Astrocyte (in vitro differentiated cells and primary cell): ENCODE data around the gene SMLR1.

Source experiments
- CTCF ChIP-seq: IDR thresholded peaks from 2 replicates; pipeline ENCODE4 v1.5.1; 2011; ENCODE audit warnings: low read depth, mild to moderate bottlenecking, inconsistent platforms, low read length, moderate library complexity; ENCODE audit not compliant: insufficient read depth
- EZH2 ChIP-seq: IDR thresholded peaks from 2 replicates; pipeline ENCODE4 v1.6.1; 2012; ENCODE audit warnings: mild to moderate bottlenecking, low read length, inconsistent platforms; ENCODE audit not compliant: insufficient read depth

- TF ChIP-seq CTCF (no peak), EZH2 (no peak)
Measured at GRCh38 chr6:130879826-130880225, 52.6 kb downstream of the SMLR1 start.
